ENCODE data around the gene EPHB1. TPM values are rescaled to one million over a fixed set of nuclear protein-coding genes. Genes with fewer than 3 reads are reported as not detected.

EPHB1 gene
- polyA plus RNA-seq, 1 of the 3 experiments (the other 2 are of a cell fraction), result 1.2 TPM

DNA sequence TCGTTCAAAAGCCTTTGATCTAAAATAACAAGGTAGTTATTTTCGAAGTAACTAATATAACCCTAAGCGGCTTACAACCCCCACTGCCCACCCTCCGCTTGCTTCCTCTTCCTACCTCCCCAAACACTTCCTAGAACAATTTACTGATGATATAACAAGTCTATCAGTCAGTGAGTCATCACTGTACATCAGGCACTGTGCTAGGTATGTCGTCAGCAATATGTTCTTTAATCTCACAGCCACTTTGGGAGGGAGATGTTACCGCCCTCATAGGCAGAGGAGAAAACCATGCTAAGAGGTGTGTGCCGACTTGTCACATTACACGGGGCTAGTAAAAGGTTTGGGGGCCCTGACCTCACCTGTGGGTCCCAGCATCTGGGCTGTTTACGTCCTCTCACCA, 381.8 kb downstream of the EPHB1 start:
- no peak for DNase-seq
- peaks cover 0 to 2% of the 10 kb centered on the region in 2 experiments; a peak in 1 of 4 replicates for H3K4me1 ChIP-seq (ENCODE audit: control insufficient read depth in 1 of 2, insufficient read depth in 2 of 2, low read depth in 1 of 2, low read length in 1 of 2)
- H3K4me2 ChIP-seq, result no peak overlapping the region
- no peak overlapping the region for H2AFZ ChIP-seq (ENCODE audit: low read depth)
- no peak overlapping the region for H3K4me3 ChIP-seq (ENCODE audit: low read depth in 2 of 2, low read length in 1 of 2)
- no peaks in the 10 kb centered on the region for H3K36me3 ChIP-seq (replicated peaks in 1 of 2; ENCODE audit: control insufficient read depth in 1 of 2, insufficient read depth in 2 of 2, low read length in 1 of 2)
- 58% methylated on average over 9 of the region's 9 CpGs for WGBS (ENCODE audit: low lambda C conversion rate)
- H3K79me2 ChIP-seq (ENCODE audit: insufficient read depth), result no peaks in the 10 kb centered on the region
- H3K9me3 ChIP-seq, result no peaks in the 10 kb centered on the region
- no peaks in the 10 kb centered on the region for H3K27me3 ChIP-seq (ENCODE audit: insufficient read depth)
- ChIA-PET POLR2A (no interaction called here), CTCF (no interaction called here)
- H3K9me2 ChIP-seq, result no peaks in the 10 kb centered on the region
- no peak overlapping the region for H3K27ac ChIP-seq (ENCODE audit: low read depth in 2 of 2, low read length in 1 of 2)
- no peak overlapping the region for H3K9ac ChIP-seq
- TF ChIP-seq RXRA (IDR thresholded peaks at IDR 0.05; ENCODE audit: borderline replicate concordance, low read depth) (no peak), SIN3A (IDR thresholded peaks at IDR 0.05; ENCODE audit: borderline replicate concordance, low read depth, low read length) (no peak), MEF2A (IDR thresholded peaks at IDR 0.05; ENCODE audit: borderline replicate concordance, low read depth) (no peak), FOXJ3 (CRISPR knock-in tag; IDR thresholded peaks at IDR 0.05) (no peak), FOXM1 (IDR thresholded peaks at IDR 0.05; ENCODE audit: low read depth) (no peak), YY1 (IDR thresholded peaks at IDR 0.05; ENCODE audit: low read depth) (no peak), RCOR1 (IDR thresholded peaks at IDR 0.05; ENCODE audit: low read length) (no peak), SMC3 (IDR thresholded peaks at IDR 0.05; ENCODE audit: low read depth, low read length) (no peak)
- H4K20me1 ChIP-seq (ENCODE audit: insufficient read depth), result no peaks in the 10 kb centered on the region
- no peaks in the 10 kb centered on the region for H3F3A ChIP-seq (replicated peaks; ENCODE audit: insufficient read depth)

DNA sequence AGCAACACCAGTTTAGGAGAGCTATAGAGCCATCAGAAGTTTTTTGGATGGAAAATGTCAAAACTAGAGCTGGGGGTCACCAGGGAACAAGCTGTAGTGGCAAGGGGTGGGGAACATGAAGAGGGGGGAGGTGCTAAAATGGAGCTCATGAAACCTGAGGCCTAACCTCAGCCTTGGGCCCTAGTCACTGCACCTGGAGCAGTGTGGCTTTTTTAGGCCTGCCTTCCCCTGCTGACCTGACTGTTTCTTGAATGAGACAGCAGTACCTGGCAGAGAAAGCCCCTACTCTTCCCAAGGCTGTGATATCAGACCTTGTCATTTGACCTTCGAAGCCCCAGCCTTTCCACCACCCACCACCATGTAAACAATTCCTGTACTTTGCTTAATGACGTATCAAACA, 383.5 kb downstream of the EPHB1 start:
- Histone ChIP-seq H3K79me2 (ENCODE audit: insufficient read depth) (no peaks in the 10 kb centered on the region), H2AFZ (ENCODE audit: low read depth) (no peak overlapping the region), H3F3A (replicated peaks; ENCODE audit: insufficient read depth) (no peaks in the 10 kb centered on the region), H3K4me3 (ENCODE audit: low read depth in 2 of 2, low read length in 1 of 2) (no peak overlapping the region), H3K4me2 (no peak overlapping the region), H4K20me1 (ENCODE audit: insufficient read depth) (no peaks in the 10 kb centered on the region), H3K27ac (ENCODE audit: low read depth in 2 of 2, low read length in 1 of 2) (no peak overlapping the region), H3K9ac (no peak overlapping the region), H3K4me1 (ENCODE audit: control insufficient read depth in 1 of 2, insufficient read depth in 2 of 2, low read depth in 1 of 2, low read length in 1 of 2) (no peaks in the 10 kb centered on the region), H3K36me3 (replicated peaks in 1 of 2; ENCODE audit: control insufficient read depth in 1 of 2, insufficient read depth in 2 of 2, low read length in 1 of 2) (no peaks in the 10 kb centered on the region), H3K9me2 (no peaks in the 10 kb centered on the region), H3K27me3 (ENCODE audit: insufficient read depth) (no peaks in the 10 kb centered on the region), H3K9me3 (no peaks in the 10 kb centered on the region)
- POLR2A ChIA-PET, result no interaction called here
- WGBS (ENCODE audit: low lambda C conversion rate), result 33% methylated on average over 2 of the region's 2 CpGs
- CTCF ChIA-PET, result no interaction called here
- TF ChIP-seq ELF1 (IDR thresholded peaks at IDR 0.05), result no peak
- no peak for TF ChIP-seq NFIC (IDR thresholded peaks at IDR 0.05; ENCODE audit: borderline replicate concordance)
- TF ChIP-seq FOXJ3 (CRISPR knock-in tag; IDR thresholded peaks at IDR 0.05), result no peak
- TF ChIP-seq, protein P1, sequence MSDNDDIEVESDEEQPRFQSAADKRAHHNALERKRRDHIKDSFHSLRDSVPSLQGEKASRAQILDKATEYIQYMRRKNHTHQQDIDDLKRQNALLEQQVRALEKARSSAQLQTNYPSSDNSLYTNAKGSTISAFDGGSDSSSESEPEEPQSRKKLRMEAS (IDR thresholded peaks at IDR 0.05; ENCODE audit: low read depth), result no peak
- no peak for TF ChIP-seq RAD21 (IDR thresholded peaks at IDR 0.05; ENCODE audit: low read length)
- no peak for TF ChIP-seq SIN3A (IDR thresholded peaks at IDR 0.05; ENCODE audit: borderline replicate concordance, low read depth, low read length)
- TF ChIP-seq NRF1 (IDR thresholded peaks at IDR 0.05; ENCODE audit: low read depth, low read length), result no peak
- TF ChIP-seq FOXM1 (IDR thresholded peaks at IDR 0.05; ENCODE audit: low read depth), result no peak
- no peak for TF ChIP-seq GATA2 (CRISPR knock-in tag; IDR thresholded peaks at IDR 0.05)
- TF ChIP-seq TCF12 (IDR thresholded peaks at IDR 0.05), result no peak
- TF ChIP-seq MEF2A (IDR thresholded peaks at IDR 0.05; ENCODE audit: borderline replicate concordance, low read depth), result no peak
- no peak for DNase-seq

DNA sequence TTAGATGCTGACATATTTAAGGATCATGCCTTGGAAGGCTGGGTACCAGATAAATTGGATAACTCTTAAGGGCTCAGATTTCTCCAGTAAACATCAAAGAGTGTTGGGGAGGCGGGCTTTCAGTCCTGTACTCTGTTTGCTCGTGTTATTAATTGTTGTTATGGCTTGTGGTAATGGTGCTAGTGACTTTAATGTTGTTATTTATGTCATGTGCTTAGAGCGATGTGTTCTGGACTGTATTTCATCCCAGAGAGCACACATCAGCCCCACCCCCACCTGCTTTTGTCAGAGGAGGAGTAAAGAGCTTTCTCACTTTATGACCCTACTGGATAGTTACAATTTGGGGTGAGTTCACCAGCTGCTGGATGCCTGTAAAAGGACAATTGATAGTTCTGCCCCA, 386.3 kb downstream of the EPHB1 start:
- no peaks in the 10 kb centered on the region for H3K79me2 ChIP-seq (ENCODE audit: insufficient read depth)
- H3K27me3 ChIP-seq (ENCODE audit: insufficient read depth), result no peaks in the 10 kb centered on the region
- ChIA-PET CTCF (no interaction called here), POLR2A (no interaction called here)
- no peaks in the 10 kb centered on the region for H3F3A ChIP-seq (replicated peaks; ENCODE audit: insufficient read depth)
- 29% methylated on average over 3 of the region's 3 CpGs for WGBS (ENCODE audit: low lambda C conversion rate)
- no peaks in the 10 kb centered on the region for H4K20me1 ChIP-seq (ENCODE audit: insufficient read depth)
- H3K9me3 ChIP-seq, result no peaks in the 10 kb centered on the region
- no peaks in the 10 kb centered on the region for H3K4me1 ChIP-seq (ENCODE audit: control insufficient read depth in 1 of 2, insufficient read depth in 2 of 2, low read depth in 1 of 2, low read length in 1 of 2)
- H3K4me3 ChIP-seq (ENCODE audit: low read depth in 2 of 2, low read length in 1 of 2), result no peak overlapping the region
- no peak overlapping the region for H3K4me2 ChIP-seq
- no peak overlapping the region for H3K9ac ChIP-seq
- no peak for DNase-seq
- no peak overlapping the region for H2AFZ ChIP-seq (ENCODE audit: low read depth)
- no peaks in the 10 kb centered on the region for H3K9me2 ChIP-seq
- H3K36me3 ChIP-seq (replicated peaks in 1 of 2; ENCODE audit: control insufficient read depth in 1 of 2, insufficient read depth in 2 of 2, low read length in 1 of 2), result no peaks in the 10 kb centered on the region
- H3K27ac ChIP-seq (ENCODE audit: low read depth in 2 of 2, low read length in 1 of 2), result no peak overlapping the region
- TF ChIP-seq TAF1 (IDR thresholded peaks at IDR 0.05; ENCODE audit: borderline replicate concordance, low read depth, low read length), result no peak
- TF ChIP-seq USF2 (IDR thresholded peaks at IDR 0.05; ENCODE audit: borderline replicate concordance, low read depth, low read length), result no peak
- no peak for TF ChIP-seq GABPA (IDR thresholded peaks at IDR 0.05; ENCODE audit: low read depth)
- no peak for TF ChIP-seq FOSL2 (IDR thresholded peaks at IDR 0.05; ENCODE audit: borderline replicate concordance, low read depth)
- TF ChIP-seq JUND (IDR thresholded peaks at IDR 0.05), result no peak
- TF ChIP-seq NRF1 (IDR thresholded peaks at IDR 0.05; ENCODE audit: low read depth, low read length), result no peak
- no peak for TF ChIP-seq TCF12 (IDR thresholded peaks at IDR 0.05)
- TF ChIP-seq RCOR1 (IDR thresholded peaks at IDR 0.05; ENCODE audit: low read length), result no peak
- no peak for TF ChIP-seq FOXM1 (IDR thresholded peaks at IDR 0.05; ENCODE audit: low read depth)
- TF ChIP-seq, protein P2, sequence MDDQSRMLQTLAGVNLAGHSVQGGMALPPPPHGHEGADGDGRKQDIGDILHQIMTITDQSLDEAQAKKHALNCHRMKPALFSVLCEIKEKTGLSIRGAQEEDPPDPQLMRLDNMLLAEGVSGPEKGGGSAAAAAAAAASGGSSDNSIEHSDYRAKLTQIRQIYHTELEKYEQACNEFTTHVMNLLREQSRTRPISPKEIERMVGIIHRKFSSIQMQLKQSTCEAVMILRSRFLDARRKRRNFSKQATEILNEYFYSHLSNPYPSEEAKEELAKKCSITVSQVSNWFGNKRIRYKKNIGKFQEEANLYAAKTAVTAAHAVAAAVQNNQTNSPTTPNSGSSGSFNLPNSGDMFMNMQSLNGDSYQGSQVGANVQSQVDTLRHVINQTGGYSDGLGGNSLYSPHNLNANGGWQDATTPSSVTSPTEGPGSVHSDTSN (IDR thresholded peaks at IDR 0.05), result no peak
- TF ChIP-seq, protein P1 (IDR thresholded peaks at IDR 0.05; ENCODE audit: low read depth), result no peak
